AML-193 (cell line): ENCODE results near the gene DMP1.
"Not testable (repeated sequence)": the region's sequence is repeated elsewhere in the genome, so short reads cannot be mapped to it uniquely, and the experiment has no call there.

Source experiments
- DNase-seq, 2 experiments: peaks; one replicate each; lab custom pipeline; 2025; lab: John Stamatoyannopoulos, UW

Gene DMP1

DNA sequence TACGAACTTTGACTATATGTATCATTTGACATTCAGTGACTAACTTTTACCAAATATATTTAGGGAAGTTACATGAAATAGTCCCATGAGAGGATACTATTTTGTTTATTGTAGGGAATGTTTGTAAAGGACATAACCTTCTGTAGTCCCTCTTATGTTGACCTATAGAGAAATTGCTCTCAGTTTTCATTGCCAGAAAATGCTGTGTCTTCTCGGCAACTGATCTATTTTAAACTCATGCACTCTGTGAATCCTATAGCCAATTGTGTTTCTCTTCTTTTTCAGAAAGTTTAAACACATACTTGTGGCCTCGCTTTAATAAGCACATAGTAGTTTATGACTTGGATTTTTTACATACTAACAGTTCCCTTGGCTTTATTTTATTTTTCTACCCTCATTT is 38.2 kb downstream of the DMP1 start:
- DNase-seq: no peak

DNA sequence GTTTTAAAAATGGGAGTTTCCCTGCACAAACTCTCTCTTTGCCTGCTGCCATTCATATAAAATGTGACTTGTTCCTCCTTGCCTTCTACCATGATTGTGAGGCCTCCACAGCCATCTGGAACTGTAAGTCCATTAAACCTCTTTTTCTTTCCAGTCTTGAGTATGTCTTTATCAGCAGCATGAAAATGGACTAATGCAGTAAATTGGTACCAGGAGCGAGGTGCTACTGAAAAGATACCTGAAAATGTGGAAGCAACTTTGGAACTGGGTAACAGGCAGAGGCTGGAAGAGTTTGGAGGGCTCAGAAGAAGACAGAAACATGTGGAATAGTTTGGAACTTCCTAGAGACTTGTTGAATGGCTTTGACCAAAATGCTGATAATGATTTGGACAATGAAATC is 40.9 kb downstream of the DMP1 start:
- DNase-seq: not testable (repeated sequence)

DNA sequence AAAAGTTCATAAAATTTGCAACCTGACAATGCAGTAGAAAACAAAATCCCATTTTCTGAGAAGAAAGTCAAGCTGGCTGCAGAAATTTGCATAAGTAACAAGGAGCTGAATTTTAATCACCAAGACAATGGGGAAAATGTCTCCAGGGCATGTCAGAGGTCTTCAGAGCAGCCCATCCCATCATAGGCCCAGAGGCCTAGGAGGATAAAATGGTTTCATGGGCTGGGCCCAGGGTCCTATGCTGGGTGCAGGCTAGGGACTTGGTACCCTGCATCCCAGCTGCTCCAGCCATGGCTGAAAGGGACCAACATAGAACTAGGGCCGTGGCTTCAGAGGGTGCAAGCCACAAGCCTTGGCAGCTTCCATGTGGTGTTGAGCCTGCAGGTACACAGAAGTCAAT is 42.0 kb downstream of the DMP1 start:
- DNase-seq: not testable (repeated sequence)

DNA sequence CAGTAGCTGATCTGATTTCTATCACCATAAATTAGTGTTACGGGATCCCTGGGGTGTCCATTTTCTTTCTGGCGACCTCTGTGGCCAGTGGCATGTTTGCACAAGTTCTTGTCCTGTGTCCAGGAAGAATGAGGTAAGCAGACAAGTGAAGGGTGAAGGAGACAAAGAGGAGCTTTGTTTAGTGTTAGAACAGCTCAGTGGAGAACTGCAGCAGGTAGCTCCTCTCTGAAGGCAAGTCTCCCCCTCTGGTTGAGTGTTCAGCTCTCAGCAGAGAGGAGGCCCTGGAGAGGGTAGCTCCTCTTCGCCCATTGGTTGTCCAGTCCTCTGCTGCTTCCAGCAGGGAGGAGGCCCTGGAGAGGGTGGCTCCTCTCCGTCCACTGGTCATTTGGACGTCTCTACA is 47.2 kb downstream of the DMP1 start:
- DNase-seq: no peak

DNA sequence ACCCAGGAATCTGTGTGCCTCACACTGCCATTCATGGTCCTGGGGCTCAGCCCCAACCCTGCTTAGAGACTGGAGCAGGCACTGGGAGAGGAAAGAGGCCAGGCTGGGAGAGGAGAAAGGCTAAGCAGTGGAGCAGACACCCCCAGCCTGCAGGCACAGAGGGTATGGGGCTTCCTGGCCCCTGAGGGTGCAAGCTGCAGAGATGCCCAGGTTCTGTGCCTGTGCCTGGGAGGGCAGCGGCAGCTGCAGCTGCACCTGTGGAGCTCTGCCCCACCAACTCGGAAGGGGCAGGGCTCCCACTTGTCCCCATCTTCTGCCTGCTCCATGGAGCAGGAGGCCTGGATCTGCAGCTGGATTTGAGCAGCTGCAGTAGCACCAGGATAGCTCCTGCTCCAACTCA is 47.9 kb downstream of the DMP1 start:
- DNase-seq: no peak

DNA sequence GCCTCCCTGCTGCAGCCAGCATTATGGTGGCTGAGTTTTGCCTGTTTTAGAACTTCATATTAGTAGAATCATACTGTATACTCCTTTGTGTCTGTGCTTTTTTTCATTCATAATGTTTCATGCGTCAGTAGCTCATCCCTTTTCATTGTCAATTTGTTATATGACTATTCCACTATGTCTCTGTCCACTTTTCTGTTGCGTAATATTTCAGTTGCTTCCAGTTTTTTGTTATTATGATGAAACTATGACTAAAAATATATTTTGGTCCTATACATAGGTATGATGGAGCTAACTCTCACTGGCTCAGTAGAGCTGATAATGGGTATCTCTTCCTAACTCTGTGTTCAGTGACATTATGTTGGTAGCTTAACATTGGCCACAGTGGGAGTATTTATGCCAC is 48.3 kb downstream of the DMP1 start:
- peak in 1 of 2 experiments; percentile 1 for DNase-seq

DNA sequence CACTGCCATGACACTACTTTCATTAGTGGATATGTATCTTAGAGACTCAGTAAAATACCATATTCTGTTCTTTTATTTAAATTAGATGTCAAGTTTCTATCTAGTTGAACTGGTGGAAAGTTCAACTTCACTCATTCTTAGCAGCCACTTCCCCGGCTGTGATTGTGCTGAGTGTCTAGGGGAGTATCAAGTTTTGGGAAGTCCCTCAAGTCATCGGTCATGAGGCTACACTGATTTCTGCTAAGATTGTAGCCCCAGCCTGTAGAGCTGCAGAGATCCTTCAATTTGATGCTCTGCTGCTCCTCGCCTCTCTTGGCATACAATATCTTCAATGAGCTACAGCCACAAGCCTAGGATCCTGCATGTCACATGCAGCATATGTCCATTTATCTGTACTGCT is 53.9 kb downstream of the DMP1 start:
- no peak for DNase-seq

DNA sequence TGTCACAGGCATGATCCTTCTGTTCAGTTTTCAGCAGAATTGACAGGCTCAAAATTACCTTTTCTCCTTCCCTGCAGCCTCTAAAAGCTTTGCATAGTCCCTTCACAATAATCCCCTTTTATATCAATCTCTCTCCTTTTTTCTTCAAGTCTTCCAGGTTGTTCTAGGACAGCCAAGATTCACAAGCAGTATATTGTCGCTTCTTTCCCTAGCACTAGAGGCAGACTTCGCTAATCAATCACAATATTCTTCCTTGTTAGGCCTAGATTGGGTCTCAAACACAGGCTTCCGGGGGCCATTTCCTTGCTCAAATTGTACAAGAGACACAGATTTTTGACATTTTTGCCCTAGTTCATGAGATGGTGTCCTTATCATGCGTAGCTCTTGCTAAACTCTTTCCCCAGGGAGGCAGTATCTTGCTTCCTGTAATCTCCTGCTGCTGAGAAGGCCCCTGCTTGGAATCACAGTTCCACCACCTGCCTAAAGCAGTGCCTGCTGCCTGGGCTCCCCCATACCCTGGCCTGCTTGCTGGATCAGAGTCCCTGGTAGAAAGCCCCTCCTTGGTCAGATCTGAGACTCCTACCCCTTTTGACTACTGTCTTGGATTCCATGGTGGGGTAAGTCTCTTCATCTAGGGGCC is 57.3 kb downstream of the DMP1 start:
- no peak for DNase-seq
